ENCODE measurements around the gene RPS27.

DNA sequence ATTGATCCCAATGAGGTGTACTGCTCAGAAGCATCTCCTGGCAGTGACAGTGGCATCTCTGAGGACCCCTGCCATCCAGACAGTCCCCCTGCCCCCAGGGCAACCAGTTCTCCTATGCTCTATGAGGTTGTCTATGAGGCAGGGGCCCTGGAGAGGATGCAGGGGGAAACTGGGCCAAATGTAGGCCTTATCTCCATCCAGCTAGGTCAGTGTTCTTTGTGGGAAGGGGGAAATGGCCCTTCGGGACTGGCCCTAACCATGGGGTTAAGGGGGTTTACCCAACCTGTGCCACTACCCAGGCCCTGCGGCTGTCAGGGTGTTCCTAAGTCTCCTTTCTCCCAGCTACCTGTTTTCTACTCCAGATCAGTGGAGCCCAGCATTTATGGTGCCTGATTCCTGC is 21.6 kb upstream of the RPS27 start:
- TF ChIP-seq CTCF (IDR thresholded peaks at IDR 0.05) (no peak), EZH2 (IDR thresholded peaks at IDR 0.05; ENCODE audit: borderline replicate concordance, insufficient read depth, low read depth, low read length, poor library complexity, severe bottlenecking) (no peak)
